ENCODE results near the gene CLEC1A.
A peak's percentile ranks its signal among the peaks of the same experiment; 100 is the strongest.

The CLEC1A gene

GRCh38 chr12:10031321-10031720, 67.5 kb downstream of the CLEC1A start:
- H3K4me3 ChIP-seq (replicated peaks; ENCODE audit: insufficient read depth, low read length): no peak overlapping the region
- H3K27ac ChIP-seq (replicated peaks): peak overlapping the region; percentile 96
- DNase-seq (ENCODE audit: low read depth in 1 of 2, low spot score in 1 of 2): no peak
- TF ChIP-seq REST (IDR thresholded peaks at IDR 0.05; ENCODE audit: insufficient replicate concordance, low read depth): no peak
- no peak for TF ChIP-seq POLR2AphosphoS5 (IDR thresholded peaks at IDR 0.05; ENCODE audit: low read depth)
- no peaks in the 10 kb centered on the region for H3K27me3 ChIP-seq (ENCODE audit: insufficient read depth, poor library complexity, severe bottlenecking)

- Histone ChIP-seq H3K27ac (replicated peaks) (peak within 1 kb of the TSS; percentile 96), H3K27me3 (ENCODE audit: insufficient read depth, poor library complexity, severe bottlenecking) (no peaks in the 10 kb centered on the region), H3K4me3 (replicated peaks; ENCODE audit: insufficient read depth, low read length) (no peak within 1 kb of the TSS)
- peak in 1 of 2 experiments; percentile 73 for DNase-seq (ENCODE audit: low read depth in 1 of 2, low spot score in 1 of 2)
- TF ChIP-seq, protein P1, sequence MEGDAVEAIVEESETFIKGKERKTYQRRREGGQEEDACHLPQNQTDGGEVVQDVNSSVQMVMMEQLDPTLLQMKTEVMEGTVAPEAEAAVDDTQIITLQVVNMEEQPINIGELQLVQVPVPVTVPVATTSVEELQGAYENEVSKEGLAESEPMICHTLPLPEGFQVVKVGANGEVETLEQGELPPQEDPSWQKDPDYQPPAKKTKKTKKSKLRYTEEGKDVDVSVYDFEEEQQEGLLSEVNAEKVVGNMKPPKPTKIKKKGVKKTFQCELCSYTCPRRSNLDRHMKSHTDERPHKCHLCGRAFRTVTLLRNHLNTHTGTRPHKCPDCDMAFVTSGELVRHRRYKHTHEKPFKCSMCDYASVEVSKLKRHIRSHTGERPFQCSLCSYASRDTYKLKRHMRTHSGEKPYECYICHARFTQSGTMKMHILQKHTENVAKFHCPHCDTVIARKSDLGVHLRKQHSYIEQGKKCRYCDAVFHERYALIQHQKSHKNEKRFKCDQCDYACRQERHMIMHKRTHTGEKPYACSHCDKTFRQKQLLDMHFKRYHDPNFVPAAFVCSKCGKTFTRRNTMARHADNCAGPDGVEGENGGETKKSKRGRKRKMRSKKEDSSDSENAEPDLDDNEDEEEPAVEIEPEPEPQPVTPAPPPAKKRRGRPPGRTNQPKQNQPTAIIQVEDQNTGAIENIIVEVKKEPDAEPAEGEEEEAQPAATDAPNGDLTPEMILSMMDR (IDR thresholded peaks at IDR 0.05; ENCODE audit: insufficient read depth, low read length): no peak
- TF ChIP-seq REST (IDR thresholded peaks at IDR 0.05; ENCODE audit: insufficient replicate concordance, low read depth): no peak
- no peak for TF ChIP-seq SPI1 (IDR thresholded peaks at IDR 0.05; ENCODE audit: borderline replicate concordance, low read depth)
- no peak for TF ChIP-seq GABPA (IDR thresholded peaks at IDR 0.05; ENCODE audit: low read depth)
- no peak for TF ChIP-seq POLR2AphosphoS5 (IDR thresholded peaks at IDR 0.05; ENCODE audit: low read depth)
These were observed 68.3 kb downstream of the CLEC1A start, which contains the start of gene CLEC9A for GRCh38 chr12:10030446-10030845. CLEC9A (plus strand) TSS chr12:10030682; CDS start chr12:10052688, 22,006 bp downstream.

DNA sequence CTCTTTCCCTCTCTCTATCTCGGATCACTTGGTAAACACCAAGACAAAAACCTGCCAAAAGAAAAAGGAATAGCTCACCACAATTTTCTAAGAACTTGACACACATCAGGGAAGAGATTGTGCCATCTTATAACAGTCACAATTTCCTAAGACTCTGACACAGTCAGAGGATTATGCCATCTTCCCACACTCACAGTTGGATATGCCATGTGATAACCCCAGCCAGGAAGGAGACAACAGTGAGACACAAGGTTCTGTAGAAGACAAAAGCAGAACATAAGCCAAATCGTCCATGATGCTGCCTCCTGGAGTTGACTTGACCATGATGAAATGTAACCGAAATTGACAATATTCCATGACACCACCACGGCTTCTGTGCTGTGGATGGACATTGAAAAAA, 71.1 kb downstream of the CLEC1A start:
- DNase-seq (ENCODE audit: low read depth in 1 of 2, low spot score in 1 of 2): peak; percentile 94 to 97
- TF ChIP-seq POLR2AphosphoS5 (IDR thresholded peaks at IDR 0.05; ENCODE audit: low read depth): peak; percentile 96
- TF ChIP-seq REST (IDR thresholded peaks at IDR 0.05; ENCODE audit: insufficient replicate concordance, low read depth): no peak
- TF ChIP-seq, protein P1 (IDR thresholded peaks at IDR 0.05; ENCODE audit: insufficient read depth, low read length): no peak
- TF ChIP-seq SPI1 (IDR thresholded peaks at IDR 0.05; ENCODE audit: borderline replicate concordance, low read depth): no peak
- Histone ChIP-seq H3K27me3 (ENCODE audit: insufficient read depth, poor library complexity, severe bottlenecking) (no peaks in the 10 kb centered on the region), H3K4me3 (replicated peaks; ENCODE audit: insufficient read depth, low read length) (peak overlapping the region; percentile 25), H3K27ac (replicated peaks) (peak overlapping the region; percentile 96)

Data from HL-60 (cell line).